HG03571 (cell line): ENCODE results near the gene GNB1L.
"Not testable (repeated sequence)": the region's sequence is repeated elsewhere in the genome, so short reads cannot be mapped to it uniquely, and the experiment has no call there.

ENCODE experiments used
- ATAC-seq: cut with Tn5 transposase; IDR thresholded peaks from one replicate; pipeline ENCODE4 v1.9.1; 2021; ENCODE audit not compliant: unreplicated experiment

GNB1L gene

GRCh38 chr22:19890502-19891316 lies 36.0 kb upstream of the GNB1L start:
- no peak for ATAC-seq

GRCh38 chr22:19889951-19890350 lies 35.3 kb upstream of the GNB1L start:
- no peak for ATAC-seq

GRCh38 chr22:19888131-19888746 lies 33.6 kb upstream of the GNB1L start:
- ATAC-seq, result no peak

DNA sequence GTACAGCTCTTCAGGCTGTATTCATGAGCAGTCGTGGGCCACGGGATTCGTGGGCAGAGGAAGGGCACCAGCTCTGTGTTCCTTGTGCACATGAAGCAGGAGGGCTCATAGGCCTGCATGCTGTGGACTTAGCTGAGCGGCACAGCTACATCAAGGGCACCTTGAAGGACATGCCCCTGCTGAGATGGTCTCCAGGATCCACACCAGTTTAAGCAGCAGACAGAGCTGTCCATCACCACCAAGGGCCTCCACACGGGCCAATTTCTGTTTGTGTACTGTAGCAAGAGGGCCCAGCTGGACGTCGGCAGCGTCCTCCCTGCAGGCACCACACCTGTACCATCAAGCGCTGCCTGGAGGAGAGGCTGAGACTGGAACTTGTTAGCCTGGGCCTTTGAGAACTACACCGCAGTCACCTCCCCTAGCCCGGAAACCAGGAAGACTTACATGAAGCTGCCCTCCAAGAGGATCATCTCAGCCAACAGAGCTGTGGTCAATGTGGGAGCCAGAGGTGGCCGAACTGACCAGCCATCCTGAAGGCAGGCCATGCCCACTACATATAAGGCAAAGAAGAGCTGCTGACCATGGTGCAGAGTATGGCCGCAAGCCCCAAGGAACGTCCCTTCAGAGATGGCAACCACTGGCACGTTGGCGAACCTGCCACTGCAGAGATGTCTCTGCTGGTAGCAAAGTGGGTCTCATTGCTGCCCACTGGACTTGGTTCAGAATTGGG lies 32.7 kb upstream of the GNB1L start:
- ATAC-seq, result no peak

GRCh38 chr22:19886605-19887255 lies 32.1 kb upstream of the GNB1L start:
- ATAC-seq, result no peak

DNA sequence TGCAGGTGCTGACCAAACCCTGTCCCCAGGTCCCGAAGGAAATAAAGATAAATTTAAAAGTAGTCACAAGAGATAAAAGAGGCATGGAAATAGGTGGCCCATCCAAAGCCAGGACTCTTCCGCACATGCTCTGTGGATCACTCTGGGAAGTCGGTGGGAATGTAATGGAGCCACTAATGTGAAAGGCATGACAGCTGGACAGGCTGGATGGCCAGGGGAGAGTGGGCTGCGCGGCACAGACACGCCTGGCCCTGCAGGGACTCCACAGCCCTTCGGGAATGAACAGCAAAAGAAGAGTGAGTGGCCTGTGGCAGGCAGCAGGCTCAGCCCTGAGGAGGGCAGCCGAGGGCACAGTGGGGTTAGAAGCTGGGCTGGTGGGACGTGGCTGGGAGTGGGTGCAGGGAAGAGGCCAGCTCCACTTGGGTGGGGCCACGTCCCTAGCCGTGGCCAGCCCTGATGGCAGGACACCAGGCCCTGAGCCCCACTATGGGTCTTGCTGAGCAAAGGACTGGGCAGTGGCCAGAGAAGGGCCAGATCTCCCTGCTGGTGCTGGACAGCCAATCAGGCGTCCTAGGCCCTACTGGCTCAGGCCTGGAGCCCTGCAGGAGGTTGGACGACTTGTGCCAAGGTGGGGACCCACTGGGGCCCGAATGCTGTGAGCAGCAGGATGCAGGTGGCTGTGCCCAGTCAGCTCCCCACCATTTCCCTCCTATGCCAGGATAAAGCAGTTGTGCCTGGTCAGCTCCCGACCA lies 31.3 kb upstream of the GNB1L start:
- no peak for ATAC-seq

DNA sequence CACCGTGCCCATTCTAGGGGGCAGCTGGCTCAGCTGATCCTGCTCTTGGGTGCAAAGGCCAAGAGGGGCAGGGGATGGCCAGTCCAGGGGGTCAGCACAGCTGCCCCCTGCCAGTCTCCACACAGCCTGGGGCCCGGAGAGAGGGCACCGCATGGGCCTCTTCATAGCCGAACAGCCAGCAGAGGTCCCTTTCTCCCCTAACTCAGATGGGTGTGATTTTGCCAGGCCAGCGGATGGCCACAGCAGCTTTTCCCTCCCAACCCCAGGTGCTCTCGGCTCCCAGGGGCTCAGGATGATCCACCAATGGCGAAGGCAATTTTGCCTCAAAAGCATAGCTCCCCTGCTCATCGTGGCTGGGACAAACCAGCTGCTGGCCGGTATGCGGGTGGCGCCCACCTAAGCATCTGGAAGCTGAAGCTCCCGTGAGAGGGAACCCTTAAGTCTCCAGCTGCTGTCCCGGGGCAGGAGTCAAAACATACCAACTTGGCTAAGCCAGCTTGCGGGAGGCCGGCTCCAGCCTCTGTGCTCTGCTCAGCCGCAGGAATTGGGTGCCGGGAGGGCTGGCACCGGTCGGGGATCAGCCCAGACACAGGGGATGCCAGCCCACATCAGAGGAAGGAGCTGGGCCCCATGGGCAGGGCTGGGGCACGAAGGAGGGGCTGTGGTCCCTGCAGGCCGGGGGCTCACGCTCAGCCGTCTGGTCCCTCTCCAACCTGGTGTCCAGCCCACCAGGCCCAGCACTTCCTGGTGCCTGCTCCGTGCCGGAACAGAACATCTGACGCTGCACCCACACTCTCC lies 30.5 kb upstream of the GNB1L start:
- ATAC-seq, result no peak

DNA sequence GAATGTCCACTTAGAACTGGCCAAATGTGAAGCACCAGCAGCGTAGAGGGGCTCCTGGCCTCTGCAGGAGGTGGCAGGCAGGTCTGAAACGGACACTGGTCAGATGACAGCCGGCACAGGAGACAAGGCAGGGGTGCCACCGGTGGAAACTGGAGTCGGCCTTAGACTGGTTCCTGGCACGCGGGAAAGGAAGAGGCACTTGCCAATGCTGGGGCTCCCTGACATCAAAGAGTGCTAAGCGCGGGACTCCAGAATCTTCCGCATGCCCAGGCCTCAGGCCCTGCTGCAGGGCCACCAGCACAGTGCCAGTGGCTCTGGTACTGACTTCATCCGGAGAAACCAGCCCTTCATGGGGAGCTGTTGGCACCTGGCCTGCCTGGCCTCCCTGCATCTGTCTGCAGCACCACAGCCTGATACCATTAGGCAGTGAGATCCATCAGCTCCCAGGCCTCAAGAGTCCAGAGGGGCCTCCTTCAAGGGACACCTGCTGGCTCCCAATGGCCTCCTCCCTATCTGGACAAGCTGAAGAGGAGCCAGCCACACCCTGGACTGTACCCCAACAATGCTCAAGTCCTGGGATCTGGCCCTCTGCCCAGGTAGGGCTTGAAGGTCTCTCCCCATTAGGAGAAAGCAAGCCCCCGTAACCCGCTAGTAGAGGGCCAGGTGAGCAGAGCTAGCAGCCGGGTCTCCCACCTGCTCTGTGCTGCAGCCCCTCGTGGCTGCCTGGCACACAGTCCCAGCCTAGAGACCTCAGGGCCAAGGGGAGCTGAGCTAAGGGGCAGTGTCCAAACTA lies 29.7 kb upstream of the GNB1L start:
- no peak for ATAC-seq

- not testable (repeated sequence) for ATAC-seq
Observed at GRCh38 chr22:19883446-19883845, 28.8 kb upstream of the GNB1L start.

- ATAC-seq, result no peak
Observed at GRCh38 chr22:19882446-19883381, 28.0 kb upstream of the GNB1L start.

DNA sequence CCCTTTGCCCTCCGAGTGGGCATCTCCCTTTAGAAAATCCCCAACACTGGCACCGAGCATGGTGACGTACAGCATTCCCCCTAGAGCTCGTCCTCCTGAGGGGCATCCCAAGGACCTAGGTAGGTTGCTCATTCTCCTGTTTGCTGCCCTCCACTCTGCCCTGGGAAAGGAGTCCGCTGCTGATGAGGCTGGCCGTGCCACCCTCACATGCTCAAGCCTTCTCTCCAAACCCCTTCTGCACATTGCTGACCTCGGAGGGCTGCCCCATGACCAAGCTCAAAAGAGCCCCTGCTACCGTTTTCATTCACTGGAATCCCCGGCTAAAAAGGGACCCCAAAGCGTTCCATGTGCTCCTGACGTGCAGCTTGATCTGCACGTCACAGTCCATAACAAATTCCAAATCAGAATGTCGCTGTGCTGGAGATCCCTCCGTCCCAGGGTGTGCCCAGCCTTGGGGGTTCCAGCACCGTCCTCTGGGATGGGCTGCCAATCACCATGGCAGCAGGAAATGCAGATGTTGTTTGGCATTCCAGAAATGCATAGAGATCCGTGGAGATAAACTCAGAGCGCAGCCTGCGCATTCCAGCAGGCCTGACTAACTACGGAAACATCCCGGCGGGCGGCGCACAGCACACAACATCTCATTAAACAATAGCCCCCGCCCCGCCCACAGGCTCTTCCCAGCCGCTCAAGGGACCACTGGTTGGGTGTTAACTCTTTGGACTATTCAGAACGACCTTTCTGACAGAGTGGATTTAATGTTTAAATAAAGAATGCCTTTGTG lies 26.3 kb upstream of the GNB1L start:
- ATAC-seq, result no peak

GRCh38 chr22:19879992-19880785 lies 25.5 kb upstream of the GNB1L start:
- ATAC-seq, result no peak

- ATAC-seq, result no peak
Observed at GRCh38 chr22:19879643-19879991, 24.9 kb upstream of the GNB1L start.

DNA sequence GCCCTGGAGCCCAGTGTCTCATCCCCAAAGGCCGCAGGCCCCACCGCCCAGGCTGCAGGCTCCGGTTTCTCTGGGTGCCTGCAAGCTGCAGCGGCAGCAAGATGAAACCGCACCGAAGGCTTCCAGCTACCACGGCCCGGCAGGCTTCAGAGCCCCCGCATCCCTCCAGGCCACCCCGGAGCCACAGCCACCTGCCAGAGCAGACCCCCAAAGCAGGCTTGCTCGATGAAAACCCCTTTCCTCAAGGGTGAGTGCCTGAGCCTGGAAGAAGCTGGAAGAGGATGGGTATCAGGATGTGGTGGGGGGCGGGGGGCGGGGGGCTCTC lies 24.5 kb upstream of the GNB1L start:
- ATAC-seq, result no peak

DNA sequence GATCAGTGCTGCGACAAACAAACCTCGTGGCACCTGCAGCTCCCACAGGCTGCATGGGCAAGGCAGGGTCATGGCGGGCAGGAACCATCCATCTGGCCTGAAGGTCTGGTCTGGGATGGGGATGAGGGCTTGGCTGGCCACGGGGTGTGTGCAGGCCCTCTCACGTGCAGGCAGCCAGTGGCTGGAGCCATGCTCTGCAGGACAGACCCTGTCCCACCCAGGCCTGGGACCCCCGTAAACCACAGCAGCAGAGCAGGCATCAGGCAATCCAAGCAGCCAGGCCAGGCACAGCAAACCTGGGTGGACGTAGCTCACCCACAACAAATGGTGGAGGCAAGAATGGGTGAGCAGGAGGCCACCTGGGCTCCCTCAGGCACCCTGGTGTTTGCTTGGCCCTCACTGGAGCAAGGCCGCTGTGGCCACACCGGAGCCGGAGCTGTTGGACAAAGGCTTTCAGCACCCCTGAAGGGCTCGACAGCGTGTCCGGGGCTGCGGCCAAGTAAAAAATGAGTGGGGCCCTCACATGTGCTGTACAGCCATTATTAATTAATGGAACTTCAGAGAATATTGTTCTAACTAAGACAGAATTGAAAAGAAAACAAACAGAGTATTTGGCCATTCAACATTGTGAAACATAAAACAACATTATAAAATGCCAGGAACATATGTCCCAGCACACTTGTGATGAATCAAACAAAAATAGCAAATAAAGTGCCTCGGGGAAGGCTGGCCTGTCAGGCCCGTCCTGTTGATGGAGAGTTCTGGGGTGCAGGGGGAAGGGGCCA lies 24.0 kb upstream of the GNB1L start:
- ATAC-seq, result no peak
